Endothelial cell of umbilical vein (primary cell): Measurements from ENCODE around the gene MOB2. TPM values are rescaled to one million over a fixed set of nuclear protein-coding genes. Genes with fewer than 3 reads are reported as not detected.

Source experiments
- BruUV-seq: library from RNA; stranded (reverse); fragments of 400-500 nt; replicated peaks from 2 replicates; lab custom pipeline; 2021; lab: Mats Ljungman, UMichigan
- CTCF ChIA-PET: fragments of 300-600, 350-600 bp; sonication (Branson Sonifier 250); formaldehyde crosslinking; loops from one replicate; lab custom pipeline; 2021; ENCODE audit warnings: antibody characterized with exemption, inconsistent platforms; lab: Charles Lee
- POLR2A ChIA-PET: fragments of 300-600, 350-600 bp; sonication (Branson Sonifier 250); formaldehyde crosslinking; loops from one replicate; lab custom pipeline; 2021; ENCODE audit warnings: antibody characterized with exemption, inconsistent platforms; lab: Charles Lee
- DNase-seq: peaks from one replicate; pipeline ENCODE4 v3.0.0-alpha.2; 2011; ENCODE audit warnings: low read depth, low spot score
- FAIRE-seq: peaks from 2 replicates; lab custom pipeline; 2011; peaks lifted over from hg19 to GRCh38; lab: Jason Lieb, UNC
- H2AFZ ChIP-seq: 2 replicates; pipeline ENCODE4 v1.6.0; 2012; ENCODE audit warnings: low read depth, low read length, control low read depth, inconsistent platforms
- H3K27ac ChIP-seq: 2 replicates; pipeline ENCODE4 v1.5.1; 2011; ENCODE audit warnings: low read depth, mild to moderate bottlenecking, control low read depth, low read length, moderate library complexity; ENCODE audit not compliant: insufficient read depth
- H3K27me3 ChIP-seq, 2 experiments: 2 replicates each; pipeline versions ENCODE4 v1.6.0 to v1.6.1; 2011; ENCODE audit warnings: low read length in 2 of 2, mixed read lengths in 1 of 2; ENCODE audit not compliant: control insufficient read depth in 2 of 2, insufficient read depth in 2 of 2
- H3K36me3 ChIP-seq, 2 experiments: 2 replicates in 1 of 2; 3 replicates in 1 of 2; pipeline ENCODE4 v1.5.1; 2011; ENCODE audit warnings: low read length in 2 of 2, mild to moderate bottlenecking in 1 of 2, moderate library complexity in 1 of 2; ENCODE audit not compliant: control insufficient read depth in 2 of 2, insufficient read depth in 2 of 2; ENCODE audit errors: extremely low read depth in 1 of 2
- H3K4me1 ChIP-seq: 3 replicates; pipeline ENCODE4 v1.5.1; 2011; ENCODE audit warnings: mild to moderate bottlenecking, low read length; ENCODE audit not compliant: control insufficient read depth, insufficient read depth; ENCODE audit errors: extremely low read depth
- H3K4me2 ChIP-seq: 2 replicates; pipeline ENCODE4 v1.6.1; 2011; ENCODE audit warnings: low read length, control low read depth, mixed read lengths; ENCODE audit not compliant: insufficient read depth
- H3K4me3 ChIP-seq, 3 experiments: fragments of 200-600 bp in 1 of 3; sonication (generic), shearing (Covaris generic) in 1 of 3; replicated peaks in 1 of 3; 2 replicates each; pipeline ENCODE4 v1.5.1; 2011 to 2016; ENCODE audit warnings: control low read depth in 3 of 3, low read length in 3 of 3, mild to moderate bottlenecking in 2 of 3, inconsistent platforms in 1 of 3, low read depth in 1 of 3, moderate library complexity in 1 of 3; ENCODE audit not compliant: insufficient read depth in 1 of 3
- H3K79me2 ChIP-seq: 2 replicates; pipeline ENCODE4 v1.6.0; 2012; ENCODE audit warnings: low read length, inconsistent platforms; ENCODE audit not compliant: control insufficient read depth, insufficient read depth
- H3K9ac ChIP-seq: replicated peaks from 2 replicates; pipeline ENCODE3; 2011; ENCODE audit warnings: low read length, control low read depth; ENCODE audit not compliant: insufficient read depth; ENCODE audit errors: extremely low read depth
- H3K9me1 ChIP-seq: replicated peaks from 3 replicates; pipeline ENCODE4 v1.6.0; 2011; ENCODE audit warnings: mild to moderate bottlenecking, low read length; ENCODE audit not compliant: control insufficient read depth, insufficient read depth; ENCODE audit errors: extremely low read depth
- H3K9me3 ChIP-seq: replicated peaks from 2 replicates; pipeline ENCODE4 v1.5.1; 2012; ENCODE audit warnings: low read length, inconsistent platforms; ENCODE audit not compliant: control insufficient read depth, insufficient read depth
- H4K20me1 ChIP-seq: replicated peaks from 2 replicates; pipeline ENCODE3; 2011; ENCODE audit warnings: mild to moderate bottlenecking, low read length; ENCODE audit not compliant: control insufficient read depth, insufficient read depth; ENCODE audit errors: extremely low read depth
- CTCF ChIP-seq, 2 donors: IDR thresholded peaks; 1 replicate in 1 of 2; 2 replicates in 1 of 2; pipeline ENCODE4 v1.5.1; 2011; ENCODE audit warnings: low read length in 2 of 2, mild to moderate bottlenecking in 2 of 2, moderate library complexity in 2 of 2, control low read depth in 1 of 2, inconsistent platforms in 1 of 2, low read depth in 1 of 2; ENCODE audit not compliant: insufficient read depth in 1 of 2; ENCODE audit errors: extremely low read depth in 1 of 2
- EZH2 ChIP-seq: IDR thresholded peaks from 2 replicates; pipeline ENCODE4 v1.6.1; 2012; ENCODE audit warnings: borderline replicate concordance, low read depth, mild to moderate bottlenecking, moderate library complexity, low read length, inconsistent platforms; ENCODE audit not compliant: severe bottlenecking
- FOS ChIP-seq: IDR thresholded peaks from 2 replicates; pipeline ENCODE4 v1.6.1; 2011; ENCODE audit warnings: mild to moderate bottlenecking, low read length, moderate library complexity, borderline replicate concordance; ENCODE audit not compliant: insufficient read depth
- GATA2 ChIP-seq: IDR thresholded peaks from 2 replicates; pipeline ENCODE4 v1.7.0; 2011; ENCODE audit warnings: low read depth, mild to moderate bottlenecking, moderate library complexity, mixed read lengths, low read length; ENCODE audit not compliant: insufficient read length, insufficient read depth
- JUN ChIP-seq: IDR thresholded peaks from 2 replicates; pipeline ENCODE4 v1.6.1; 2011; ENCODE audit warnings: borderline replicate concordance, low read depth; ENCODE audit not compliant: insufficient read length, insufficient read depth
- MAX ChIP-seq: IDR thresholded peaks from 2 replicates; pipeline ENCODE4 v1.6.1; 2011; ENCODE audit not compliant: insufficient read depth, insufficient read length
- MYC ChIP-seq: IDR thresholded peaks from one replicate; pipeline ENCODE4 v1.6.1; 2011; ENCODE audit warnings: mild to moderate bottlenecking, low read depth, low read length
- POLR2A ChIP-seq: IDR thresholded peaks from 2 replicates; pipeline ENCODE4 v1.6.1; 2012; ENCODE audit warnings: low read depth, mild to moderate bottlenecking, control low read depth, low read length
- POLR2AphosphoS5 ChIP-seq: IDR thresholded peaks from 2 replicates; pipeline ENCODE4 v1.6.1; 2012; ENCODE audit warnings: low read depth, mild to moderate bottlenecking, control low read depth, low read length, moderate library complexity; ENCODE audit not compliant: insufficient read depth
- dilution Hi-C: fragments of 300-500 bp; cut with MboI; formaldehyde crosslinking; loops from one replicate; pipeline ENCODE4 v1.15.0; 2019; ENCODE audit warnings: low sequenced_read_pairs; ENCODE audit not compliant: extremely low pct_ligation_motif_present
- intact Hi-C: fragments of 100-400 bp; cut with micrococcal nuclease; formaldehyde crosslinking; loops from one replicate; pipeline ENCODE4 v1.10.0; 2022
- polyA plus RNA-seq, 4 experiments: library from polyadenylated mRNA; depleted of rRNA in 3 of 4; stranded (reverse) in 3 of 4; unstranded in 1 of 4; fragments of >200 nt; gene quantifications; 2 replicates each; pipeline versions ENCODE4 v1.2.1 to v1.2.3, GENCODE V29; 2011 to 2012; ENCODE audit warnings: missing spikeins in 1 of 4
- total RNA-seq: library from RNA; stranded (reverse); gene quantifications from 2 replicates; pipeline ENCODE4 v1.2.3, GENCODE V29; 2021

The MOB2 gene
- total and polyA plus RNA-seq, 2 donors (not counting 3 experiments of a cell fraction or from before 2014, with no cell fraction given) = 38.2 to 50.6 TPM

- no peak for FAIRE-seq
- ChIA-PET POLR2A (no interaction called here), CTCF (no interaction called here)
- H3K9me1 ChIP-seq = no peaks in the 10 kb centered on the region
- no peak overlapping the region for H2AFZ ChIP-seq
- H3K4me1 ChIP-seq = no peaks in the 10 kb centered on the region
- TF ChIP-seq MAX (no peak), CTCF (IDR thresholded peaks at IDR 0.05; ENCODE audit: extremely low read depth in 1 of 2, insufficient read depth in 1 of 2, low read depth in 1 of 2, low read length in 2 of 2) (no peak), POLR2AphosphoS5 (no peak), GATA2 (no peak), MYC (no peak), JUN (no peak), FOS (no peak), POLR2A (no peak), EZH2 (no peak)
- H4K20me1 ChIP-seq = no peaks in the 10 kb centered on the region
- no peak overlapping the region for H3K27ac ChIP-seq
- H3K79me2 ChIP-seq = no peaks in the 10 kb centered on the region
- intact Hi-C loops (no loop called here), dilution Hi-C loops (no loop called here)
- no peaks in the 10 kb centered on the region for H3K9me3 ChIP-seq
- DNase-seq = no peak
- no peaks in the 10 kb centered on the region for H3K27me3 ChIP-seq
- no peak overlapping the region for H3K9ac ChIP-seq
- BruUV-seq = no TSS peak
- H3K36me3 ChIP-seq = peaks cover 0 to 15% of the 10 kb centered on the region in 2 experiments
- H3K4me3 ChIP-seq = no peak overlapping the region
- no peak overlapping the region for H3K4me2 ChIP-seq
Observed at GRCh38 chr11:1478011-1478410, 8.6 kb downstream of the MOB2 start.
